Left lung (tissue), 10 donors: ENCODE measurements around the gene DTD1. TPM values are rescaled to one million over a fixed set of nuclear protein-coding genes. Genes with fewer than 3 reads are reported as not detected.
"Not testable (repeated sequence)": the region's sequence is repeated elsewhere in the genome, so short reads cannot be mapped to it uniquely, and the experiment has no call there.

Experiments used
- ATAC-seq: fragments of 200-7000 bp; cut with Tn5 transposase; one replicate; pipeline ENCODE4 v1.9.1; 2020; ENCODE audit warnings: moderate library complexity
- DNase-seq, 4 donors: peaks; one replicate each; pipeline ENCODE4 v3.0.0-alpha.2; 2013 to 2020
- H3K27ac ChIP-seq, 2 donors: fragments of 200-600 bp; sonication (generic) in 1 of 2; one replicate each; pipeline versions ENCODE4 v1.5.0 to v1.8.0; 2020 to 2021
- H3K27me3 ChIP-seq, 2 donors: fragments of 200-600 bp; sonication (generic) in 1 of 2; one replicate each; pipeline versions ENCODE4 v1.5.0 to v1.8.0; 2020 to 2021
- H3K36me3 ChIP-seq, 2 donors: fragments of 200-600 bp; sonication (generic) in 1 of 2; one replicate each; pipeline versions ENCODE4 v1.5.0 to v1.8.0; 2020 to 2021
- H3K4me1 ChIP-seq, 2 donors: fragments of 200-600 bp; one replicate each; pipeline ENCODE4 v1.8.0; 2021
- H3K4me3 ChIP-seq, 2 donors: fragments of 200-600 bp; sonication (generic) in 1 of 2; one replicate each; pipeline versions ENCODE4 v1.5.0 to v1.8.0; 2020 to 2021; ENCODE audit warnings: mild to moderate bottlenecking in 1 of 2
- H3K9me3 ChIP-seq, 2 donors: fragments of 200-600 bp; sonication (generic) in 1 of 2; one replicate each; pipeline versions ENCODE4 v1.5.0 to v1.8.0; 2020 to 2021
- intact Hi-C, 2 donors: fragments of 100-400 bp; cut with DNase I; formaldehyde crosslinking; loops; one replicate each; pipeline versions ENCODE4 v1.11.2 to v1.14.2; 2022
- polyA plus RNA-seq, 6 donors: library from polyadenylated mRNA; unstranded; fragments of 120-200 nt; gene quantifications; one replicate each; pipeline ENCODE4 v1.2.1, GENCODE V29; 2013; ENCODE audit not compliant: insufficient read length in 6 of 6
- total RNA-seq, 2 donors: library from RNA; stranded (reverse); fragmentation: NEBNext Ultra II Directional; extraction: Animal tissue kit (Norgen Biotek cat#: 25700); gene quantifications; one replicate each; pipeline ENCODE4 v1.2.1, GENCODE V29; 2021
- TF ChIP-seq, protein P1 (sequence below), 2 donors: fragments of 200-600 bp; sonication (generic) in 1 of 2; IDR thresholded peaks; one replicate each; pipeline versions ENCODE4 v1.5.0 to v1.8.0; 2021; ENCODE audit warnings: antibody characterized with exemption in 2 of 2
- donor health status: DM: no; HTN: yes; CAD: no.
- donor health status: DM: no; HTN: no; CAD: no.

Gene DTD1
- total and polyA plus RNA-seq, 8 donors: 14.8 to 27.5 (median 25.6) TPM

DNA sequence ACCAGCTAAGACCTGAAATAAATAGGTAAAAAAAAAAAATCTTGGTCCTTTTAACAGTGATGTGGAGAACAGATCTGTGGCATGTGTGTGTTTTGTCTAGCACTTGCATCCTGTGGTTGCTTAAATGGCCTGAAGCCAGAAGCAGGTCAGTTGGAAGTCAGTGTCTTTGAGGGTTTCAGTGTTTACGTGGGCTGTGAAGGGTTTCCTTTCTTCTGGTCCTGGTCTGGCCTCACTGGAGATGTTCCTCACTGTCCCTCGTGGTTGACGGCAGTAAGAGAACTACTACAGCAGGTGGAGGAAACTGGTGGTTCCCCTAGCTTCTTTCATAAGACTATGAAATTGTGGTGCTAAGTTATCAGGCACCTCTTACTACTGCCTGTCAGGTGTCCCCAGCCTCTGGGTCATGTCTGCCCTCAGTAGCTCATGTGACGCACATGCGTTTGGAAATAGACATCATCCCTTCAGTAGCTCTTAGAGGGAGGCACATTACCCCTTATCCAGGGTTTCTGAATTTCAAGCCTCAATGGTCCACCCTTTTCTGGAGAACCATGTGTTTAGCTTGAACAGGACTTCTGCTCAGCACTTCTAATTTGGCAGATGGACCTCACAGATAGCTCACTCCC, 166.3 kb downstream of the DTD1 start:
- no peak for DNase-seq
- no peak overlapping the region for H3K4me3 ChIP-seq
- H3K4me1 ChIP-seq: no peaks in the 10 kb centered on the region
- intact Hi-C loops: no loop called here
- no peaks in the 10 kb centered on the region for H3K9me3 ChIP-seq
- no peaks in the 10 kb centered on the region for H3K27me3 ChIP-seq
- TF ChIP-seq, protein P1, sequence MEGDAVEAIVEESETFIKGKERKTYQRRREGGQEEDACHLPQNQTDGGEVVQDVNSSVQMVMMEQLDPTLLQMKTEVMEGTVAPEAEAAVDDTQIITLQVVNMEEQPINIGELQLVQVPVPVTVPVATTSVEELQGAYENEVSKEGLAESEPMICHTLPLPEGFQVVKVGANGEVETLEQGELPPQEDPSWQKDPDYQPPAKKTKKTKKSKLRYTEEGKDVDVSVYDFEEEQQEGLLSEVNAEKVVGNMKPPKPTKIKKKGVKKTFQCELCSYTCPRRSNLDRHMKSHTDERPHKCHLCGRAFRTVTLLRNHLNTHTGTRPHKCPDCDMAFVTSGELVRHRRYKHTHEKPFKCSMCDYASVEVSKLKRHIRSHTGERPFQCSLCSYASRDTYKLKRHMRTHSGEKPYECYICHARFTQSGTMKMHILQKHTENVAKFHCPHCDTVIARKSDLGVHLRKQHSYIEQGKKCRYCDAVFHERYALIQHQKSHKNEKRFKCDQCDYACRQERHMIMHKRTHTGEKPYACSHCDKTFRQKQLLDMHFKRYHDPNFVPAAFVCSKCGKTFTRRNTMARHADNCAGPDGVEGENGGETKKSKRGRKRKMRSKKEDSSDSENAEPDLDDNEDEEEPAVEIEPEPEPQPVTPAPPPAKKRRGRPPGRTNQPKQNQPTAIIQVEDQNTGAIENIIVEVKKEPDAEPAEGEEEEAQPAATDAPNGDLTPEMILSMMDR (IDR thresholded peaks at IDR 0.05): no peak
- ATAC-seq: no peak
- H3K27ac ChIP-seq: no peak overlapping the region
- H3K36me3 ChIP-seq: no peaks in the 10 kb centered on the region

DNA sequence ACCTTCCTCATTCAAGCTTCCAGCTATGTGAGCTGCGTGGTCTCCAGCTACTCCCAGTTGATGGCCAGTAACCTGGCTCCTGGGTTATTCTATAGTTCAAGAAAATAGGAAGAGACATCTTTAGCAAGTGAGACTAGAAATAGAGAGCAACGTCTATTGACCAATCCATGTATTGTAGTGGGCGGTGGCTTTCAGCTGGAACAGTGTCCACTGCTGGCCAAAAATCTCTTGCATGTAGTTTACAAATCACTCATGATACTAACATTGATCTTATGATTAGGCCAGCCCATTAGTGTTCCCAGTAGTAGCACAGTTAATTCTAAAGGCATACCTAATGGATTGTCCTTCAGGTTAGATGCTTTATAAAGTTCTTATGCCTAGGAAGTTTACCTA, 166.8 kb downstream of the DTD1 start:
- Histone ChIP-seq H3K9me3 (no peaks in the 10 kb centered on the region), H3K36me3 (no peaks in the 10 kb centered on the region), H3K27me3 (no peaks in the 10 kb centered on the region), H3K27ac (no peak overlapping the region), H3K4me3 (no peak overlapping the region), H3K4me1 (no peaks in the 10 kb centered on the region)
- ATAC-seq (no peak), DNase-seq (no peak)
- TF ChIP-seq, protein P1 (IDR thresholded peaks at IDR 0.05): no peak
- intact Hi-C loops: no loop called here

GRCh38 chr20:18760852-18761251, 173.0 kb downstream of the DTD1 start:
- ATAC-seq, H3K27me3 ChIP-seq, intact Hi-C loops, H3K4me3 ChIP-seq, H3K27ac ChIP-seq, DNase-seq, H3K4me1 ChIP-seq, H3K9me3 ChIP-seq: not testable (repeated sequence)
- H3K36me3 ChIP-seq: peaks cover 0 to 11% of the 10 kb centered on the region in 2 donors

DNA sequence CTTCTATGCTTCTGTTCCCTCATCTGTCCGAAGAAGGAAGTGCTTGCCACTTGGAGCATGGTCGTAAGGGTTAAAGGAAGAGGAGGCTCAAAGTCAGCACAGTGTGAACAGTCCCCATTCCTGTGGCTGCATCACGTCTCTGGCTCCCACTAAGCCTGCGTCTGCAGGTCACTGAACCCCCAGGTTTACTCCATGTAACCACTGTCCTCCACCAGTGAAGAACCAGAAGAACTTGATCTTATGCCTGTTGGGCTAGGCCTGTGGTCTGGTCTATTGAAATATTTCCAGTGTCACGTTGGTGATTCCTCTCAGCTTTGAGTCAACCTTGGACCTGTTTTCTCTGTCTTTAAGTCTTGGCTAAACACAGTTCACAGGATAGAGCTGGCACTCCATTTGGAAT, 179.8 kb downstream of the DTD1 start:
- Histone ChIP-seq H3K9me3 (no peaks in the 10 kb centered on the region), H3K27me3 (no peaks in the 10 kb centered on the region), H3K4me1 (no peaks in the 10 kb centered on the region), H3K36me3 (peaks cover 0 to 11% of the 10 kb centered on the region in 2 donors), H3K27ac (no peak overlapping the region), H3K4me3 (no peak overlapping the region)
- TF ChIP-seq, protein P1 (IDR thresholded peaks at IDR 0.05): no peak
- intact Hi-C loops: no loop called here
- no peak for DNase-seq
- no peak for ATAC-seq

DNA sequence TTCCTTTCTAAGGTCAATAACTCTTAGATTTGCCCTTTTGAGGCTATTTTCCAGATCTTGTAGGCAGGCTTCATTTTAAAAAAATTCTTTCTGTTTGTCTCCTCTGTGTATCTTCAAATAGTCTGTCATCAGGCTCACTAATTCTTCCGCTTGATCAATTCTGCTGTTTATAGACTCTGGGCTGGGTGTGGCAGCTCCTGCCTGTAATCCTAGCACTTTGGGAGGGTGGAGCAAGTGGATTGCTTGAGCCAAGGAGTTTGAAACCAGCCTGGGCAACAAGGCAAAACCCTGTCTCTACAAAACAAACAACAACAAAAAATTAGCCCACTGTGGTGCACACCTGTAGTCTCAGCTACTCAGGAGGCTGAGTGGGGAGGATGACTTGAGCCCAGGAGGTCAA, 185.7 kb downstream of the DTD1 start:
- H3K4me3 ChIP-seq: no peak overlapping the region
- no peak overlapping the region for H3K27ac ChIP-seq
- DNase-seq (no peak), ATAC-seq (no peak)
- TF ChIP-seq, protein P1 (IDR thresholded peaks at IDR 0.05): no peak
- no peaks in the 10 kb centered on the region for H3K9me3 ChIP-seq
- no peaks in the 10 kb centered on the region for H3K4me1 ChIP-seq
- H3K36me3 ChIP-seq: no peaks in the 10 kb centered on the region
- H3K27me3 ChIP-seq: no peaks in the 10 kb centered on the region
- intact Hi-C loops: no loop called here

GRCh38 chr20:18774207-18774606, 186.4 kb downstream of the DTD1 start:
- ATAC-seq (no peak), DNase-seq (no peak)
- no peaks in the 10 kb centered on the region for H3K9me3 ChIP-seq
- H3K4me3 ChIP-seq: no peak overlapping the region
- no peaks in the 10 kb centered on the region for H3K36me3 ChIP-seq
- no peak overlapping the region for H3K27ac ChIP-seq
- intact Hi-C loops: no loop called here
- TF ChIP-seq, protein P1 (IDR thresholded peaks at IDR 0.05): no peak
- no peaks in the 10 kb centered on the region for H3K27me3 ChIP-seq
- H3K4me1 ChIP-seq: no peaks in the 10 kb centered on the region
